GM03348 (cell line): Measurements from ENCODE around the gene TMEM52B.

ENCODE experiments used
- DNase-seq: peaks from one replicate; pipeline ENCODE4 v3.0.0; 2012; ENCODE audit warnings: low spot score

The TMEM52B gene

DNA sequence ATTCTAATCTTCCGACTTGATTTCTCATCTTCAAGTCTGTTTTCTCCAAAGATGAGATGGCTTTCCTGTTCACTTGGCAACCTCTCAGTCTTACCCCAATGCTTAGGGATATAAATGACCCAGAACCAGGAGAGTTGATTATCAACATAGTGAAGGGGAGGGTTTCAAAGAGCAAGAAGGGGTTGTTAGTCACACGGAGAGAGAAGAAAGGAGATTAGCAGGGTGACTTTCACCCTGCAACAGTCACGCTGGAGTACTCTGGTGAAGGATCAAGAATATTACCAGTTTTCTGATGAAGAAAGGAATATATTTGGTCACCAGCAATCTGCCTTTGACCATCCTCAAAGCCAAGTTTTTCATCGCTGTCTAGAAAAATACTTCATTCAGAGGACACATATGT is at the start of gene TMEM52B:
Gene TMEM52B, plus strand, starts transcription at position 212 of the 400 bp plus-strand sequence. CDS start 543 bp downstream, outside the sequence.
- no peak for DNase-seq

DNA sequence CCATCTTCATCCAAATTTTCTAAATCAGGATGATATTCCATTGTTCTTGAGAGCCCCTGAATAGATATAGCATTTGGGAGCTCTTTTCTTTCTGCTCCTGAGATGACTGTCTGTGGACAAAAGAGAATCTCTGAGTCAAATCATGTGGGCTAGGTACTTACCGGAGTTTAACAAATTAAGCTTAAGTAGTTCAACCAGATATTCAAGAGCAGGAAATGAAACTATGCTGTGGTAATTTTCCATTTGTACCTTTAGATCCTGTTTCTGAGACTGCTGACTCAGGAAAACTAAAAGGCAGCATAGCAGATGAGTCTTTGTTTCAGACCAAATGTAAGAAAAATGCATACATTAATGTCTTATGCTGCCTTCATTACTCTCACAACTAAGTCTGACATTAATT is 48.8 kb upstream of the TMEM52B start, which contains the start of gene CLEC7A:
Gene CLEC7A, minus strand, starts transcription at position 158 of the 400 bp plus-strand sequence. Its CDS starts 117 bp downstream, at position 41.
- no peak for DNase-seq

DNA sequence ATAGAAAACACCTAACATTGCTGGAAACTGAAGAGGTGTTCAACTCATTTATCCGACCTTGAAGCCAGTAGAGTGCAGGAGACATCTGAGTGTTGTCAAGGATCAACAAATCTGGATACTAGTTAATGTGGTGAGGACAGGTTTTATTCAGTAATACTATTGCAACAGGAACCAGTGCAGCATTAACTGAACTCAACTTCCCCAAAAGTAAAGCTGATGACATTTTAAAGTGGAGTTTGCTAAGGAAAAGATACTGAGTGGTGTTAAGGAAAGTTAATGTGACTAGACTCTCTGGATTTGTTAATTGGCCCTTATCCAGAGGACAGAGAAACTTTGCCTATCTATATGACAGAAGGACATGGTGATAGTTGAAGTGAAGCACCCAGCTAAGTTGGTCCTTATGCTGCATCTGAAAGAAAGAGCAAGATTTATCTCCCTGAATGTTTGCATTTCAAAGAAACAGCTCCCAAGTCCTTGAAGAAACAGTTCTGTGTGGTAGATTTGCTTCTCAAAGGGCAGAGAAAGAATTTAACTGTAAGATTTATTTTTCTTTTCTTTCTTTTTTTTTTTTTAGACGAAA is 47.6 kb upstream of the TMEM52B start:
- DNase-seq, result no peak

GRCh38 chr12:10132850-10133370 is 45.9 kb upstream of the TMEM52B start:
- DNase-seq, result no peak

- DNase-seq, result no peak
These were observed 43.7 kb upstream of the TMEM52B start for GRCh38 chr12:10135126-10135525.

GRCh38 chr12:10136637-10137205 is 42.1 kb upstream of the TMEM52B start:
- no peak for DNase-seq

GRCh38 chr12:10140001-10140400 is 38.8 kb upstream of the TMEM52B start:
- DNase-seq, result peak; percentile 49

DNA sequence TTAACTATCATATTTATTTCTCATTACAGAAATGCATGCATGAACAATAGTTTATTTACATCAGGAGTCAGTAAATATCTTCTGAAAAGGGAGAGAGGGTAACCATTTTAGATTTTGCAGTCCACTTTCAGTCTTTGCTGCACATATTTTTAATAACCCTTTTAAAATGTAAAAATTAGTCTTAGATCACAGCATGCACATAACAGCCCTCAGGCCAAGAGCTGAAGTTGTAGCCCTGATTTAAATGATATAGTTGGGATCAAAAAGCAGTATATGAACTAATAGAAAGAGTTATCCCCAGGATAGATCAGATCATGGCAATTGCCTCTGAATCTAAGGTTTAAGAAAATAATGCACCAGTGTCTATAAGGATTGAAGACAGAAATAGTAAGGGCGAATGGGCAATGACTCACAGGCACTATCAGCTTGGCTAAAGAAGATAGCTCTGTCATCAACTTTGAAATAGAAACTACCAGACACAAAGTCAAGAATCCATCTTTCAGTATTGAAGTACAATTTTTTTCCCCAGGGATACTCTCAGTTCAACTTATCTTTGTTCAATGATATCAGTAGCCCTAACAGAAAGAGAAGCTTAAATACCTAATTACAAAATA is 35.7 kb upstream of the TMEM52B start:
- DNase-seq, result no peak

DNA sequence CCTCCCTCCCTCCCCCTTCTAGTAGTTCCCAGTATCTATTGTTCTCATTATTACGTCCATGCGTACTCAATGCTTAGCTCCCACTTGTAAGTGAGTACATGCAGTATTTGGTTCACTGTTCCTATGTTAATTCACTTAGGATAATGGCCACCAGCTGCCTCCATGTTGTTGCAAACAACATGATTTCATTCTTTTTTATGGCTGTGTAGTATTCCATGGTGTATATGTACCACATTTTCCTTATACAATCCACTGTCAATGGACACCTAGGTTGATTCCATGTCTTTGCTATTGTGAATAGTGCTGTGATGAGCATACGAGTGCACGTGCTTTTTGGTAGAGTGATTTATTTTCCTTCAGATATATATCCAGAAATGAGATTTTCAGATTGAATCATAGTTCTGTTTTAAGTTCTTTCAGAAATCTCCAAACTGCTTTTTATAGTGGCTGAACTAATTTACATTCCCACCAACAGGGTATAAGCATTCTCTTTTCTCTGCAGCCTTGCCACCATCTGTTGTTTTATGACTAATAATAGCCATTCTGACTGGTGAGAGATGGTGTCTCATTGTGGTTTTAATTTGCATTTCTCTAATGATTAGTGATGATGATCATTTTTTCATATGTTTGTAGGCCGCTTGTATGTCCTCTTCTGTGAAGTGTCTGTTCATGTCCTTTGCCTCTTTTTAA is 31.0 kb upstream of the TMEM52B start:
- no peak for DNase-seq

GRCh38 chr12:10151621-10152020 is 27.2 kb upstream of the TMEM52B start:
- DNase-seq, result no peak

GRCh38 chr12:10153271-10154144 is 25.3 kb upstream of the TMEM52B start:
- DNase-seq, result peak; percentile 80

- DNase-seq, result no peak
These were observed 24.7 kb upstream of the TMEM52B start for GRCh38 chr12:10154145-10154496.

DNA sequence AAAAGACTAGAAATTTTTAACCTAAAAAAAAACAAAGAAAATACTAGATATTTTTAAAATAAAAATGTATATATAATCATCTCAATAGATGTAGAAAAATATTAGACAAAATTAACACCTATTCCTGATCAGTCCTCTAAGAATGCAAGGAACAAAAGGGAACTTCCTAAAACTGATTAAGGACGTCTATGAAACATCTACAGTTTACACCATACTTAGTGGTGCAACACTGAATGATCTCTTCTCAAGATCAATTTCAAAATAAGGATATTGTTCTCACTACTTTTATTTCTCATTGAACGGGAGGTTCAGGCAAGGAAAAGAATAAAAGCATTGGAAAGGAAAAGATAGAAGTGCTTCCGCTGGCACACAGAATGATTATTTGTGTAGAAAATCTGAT is 22.9 kb upstream of the TMEM52B start:
- no peak for DNase-seq

- DNase-seq, result no peak
These were observed 20.4 kb upstream of the TMEM52B start for GRCh38 chr12:10158406-10158805.

GRCh38 chr12:10159280-10159679 is 19.6 kb upstream of the TMEM52B start:
- no peak for DNase-seq

- DNase-seq, result no peak
These were observed 18.0 kb upstream of the TMEM52B start for GRCh38 chr12:10160617-10161385.

DNA sequence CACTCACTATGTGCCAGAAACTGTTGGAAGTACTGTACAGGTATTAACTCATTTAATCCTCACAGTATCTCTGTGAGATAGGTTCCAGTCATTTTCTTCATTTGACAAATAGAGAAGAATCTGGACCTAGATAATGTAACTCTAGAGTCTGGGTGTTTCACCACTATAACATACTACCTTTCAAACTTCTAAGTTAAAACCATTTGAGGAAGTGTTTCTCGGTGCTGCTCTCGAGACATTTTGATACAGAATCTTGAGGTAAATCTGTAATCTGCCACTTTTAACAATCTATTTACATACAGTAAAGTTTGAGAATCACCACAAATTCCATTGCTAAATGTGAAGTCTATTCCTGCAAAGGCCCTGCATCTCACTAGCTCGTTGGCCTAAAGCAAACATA is 15.7 kb upstream of the TMEM52B start:
- DNase-seq, result no peak

DNA sequence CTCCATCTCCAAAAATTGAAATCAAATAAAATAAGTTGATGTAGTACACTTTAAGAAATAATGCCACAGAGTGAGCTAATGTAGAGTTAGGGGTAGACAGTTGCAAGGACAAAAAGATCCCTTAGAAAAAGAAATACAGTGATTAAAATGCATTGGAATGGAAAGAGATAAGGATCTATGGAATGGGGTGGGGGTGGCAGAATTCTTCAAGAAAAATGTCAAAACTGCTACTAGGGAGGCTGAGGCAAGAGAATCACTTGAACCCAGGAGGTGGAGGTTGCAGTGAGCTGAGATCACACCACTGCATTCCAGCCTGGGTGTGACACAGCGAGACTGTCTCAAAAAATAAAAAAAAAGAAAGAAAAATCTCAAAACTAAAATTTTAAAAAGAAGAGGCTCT is 13.4 kb upstream of the TMEM52B start:
- no peak for DNase-seq

- DNase-seq, result no peak
These were observed 11.2 kb upstream of the TMEM52B start for GRCh38 chr12:10167599-10167998.

- DNase-seq, result peak; percentile 20
These were observed 9.7 kb upstream of the TMEM52B start for GRCh38 chr12:10169104-10169503.

GRCh38 chr12:10170216-10170615 is 8.6 kb upstream of the TMEM52B start:
- DNase-seq, result peak; percentile 44
